SK-MEL-5 (cell line): Measurements from ENCODE around the gene USP1. TPM values are rescaled to one million over a fixed set of nuclear protein-coding genes. Genes with fewer than 3 reads are reported as not detected.

Experiments
- DNase-seq: peaks from one replicate; pipeline ENCODE4 v3.0.0-alpha.2; 2016; ENCODE audit warnings: low read depth, low spot score
- in situ Hi-C: cut with HindIII; loops from 2 replicates; pipeline ENCODE4 v1.10.0; 2016; ENCODE audit warnings: low sequenced_read_pairs, high pct_unique_total_duplicates, low pct_unique_long_range_greater_than_20kb
- total RNA-seq: library from RNA; depleted of rRNA; stranded (reverse); fragments of >200 nt; shearing (Covaris generic); gene quantifications from 2 replicates; pipeline ENCODE4 v1.2.3, GENCODE V29; 2014

The USP1 gene
- total RNA-seq, 1 experiment from 2014 or later: 30.4 TPM

DNA sequence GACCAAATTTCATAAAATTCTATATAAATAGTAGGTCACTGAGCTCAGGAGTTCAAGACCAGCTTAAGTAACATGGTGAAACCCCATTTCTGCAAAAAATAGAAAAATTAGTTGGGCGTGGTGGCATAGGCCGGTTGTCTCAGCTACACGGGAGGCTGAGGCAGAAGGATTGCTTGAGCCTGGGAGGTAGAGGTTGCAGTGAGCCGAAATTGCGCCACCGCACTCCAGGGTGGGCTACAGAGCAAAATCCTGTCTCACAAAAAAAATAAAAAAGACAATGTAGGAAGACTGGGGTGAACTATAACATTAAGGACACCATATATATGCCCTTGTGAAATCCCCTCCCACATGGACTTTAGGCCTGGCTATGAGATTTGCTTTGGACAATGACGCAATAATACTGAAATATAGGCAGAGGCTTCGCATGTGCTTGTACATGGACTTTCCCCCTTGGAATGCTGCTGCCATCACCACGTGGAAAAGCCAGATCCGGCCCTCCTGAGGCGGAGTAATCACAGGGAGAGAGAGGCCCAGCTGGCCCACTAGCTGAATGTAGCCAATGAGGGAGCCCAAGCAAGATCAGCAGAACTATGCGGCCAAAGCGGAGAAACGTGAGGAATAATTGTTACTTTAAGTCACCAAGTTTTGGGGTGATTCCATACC is 13.1 kb upstream of the USP1 start:
- DNase-seq: no peak
- in situ Hi-C loops: no loop called here

- no peak for DNase-seq
- in situ Hi-C loops: no loop called here
These were observed 12.4 kb upstream of the USP1 start for GRCh38 chr1:62424411-62424810.

GRCh38 chr1:62425041-62425440 is 11.8 kb upstream of the USP1 start:
- no peak for DNase-seq
- in situ Hi-C loops: no loop called here

GRCh38 chr1:62426237-62426636 is 10.6 kb upstream of the USP1 start:
- DNase-seq: peak; percentile 45
- in situ Hi-C loops: no loop called here

DNA sequence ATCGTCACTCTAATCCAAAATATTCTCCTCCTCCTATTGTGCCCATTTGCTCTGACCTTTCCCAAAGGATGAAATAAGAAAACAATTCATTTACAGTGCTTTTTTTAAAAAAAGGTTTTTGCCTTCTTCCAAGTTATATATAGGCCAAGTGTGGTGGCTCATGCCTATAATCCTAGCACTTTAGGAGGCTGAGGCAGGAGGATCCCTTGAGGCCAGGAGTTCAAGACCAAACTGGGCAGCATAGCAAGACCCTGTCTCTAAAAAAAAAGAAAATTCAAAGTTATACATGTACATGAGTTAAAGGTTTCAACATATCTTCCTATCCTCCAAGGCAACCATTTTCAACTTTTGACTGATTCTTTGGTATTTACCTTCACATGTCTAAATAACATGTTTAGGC is 10.1 kb upstream of the USP1 start:
- in situ Hi-C loops: no loop called here
- DNase-seq: peak; percentile 44

DNA sequence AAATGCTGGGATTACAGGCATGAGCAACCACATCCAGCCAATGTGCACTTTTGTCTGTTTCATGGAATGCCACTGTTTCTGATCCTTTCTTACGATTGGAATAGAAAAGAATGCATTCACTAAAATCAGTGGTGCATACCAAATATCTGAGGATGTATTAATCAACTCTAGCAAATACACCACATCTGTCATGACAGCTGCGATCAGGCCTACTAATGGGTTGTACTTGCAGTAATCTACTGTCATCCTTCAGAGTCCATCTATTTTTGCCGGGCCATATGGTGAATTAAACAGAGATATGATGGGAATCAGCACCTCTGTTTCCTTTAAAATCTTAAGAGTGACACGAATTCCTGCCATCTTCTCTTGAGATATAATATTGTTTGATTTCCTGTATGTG is 8.5 kb upstream of the USP1 start:
- in situ Hi-C loops: no loop called here

DNA sequence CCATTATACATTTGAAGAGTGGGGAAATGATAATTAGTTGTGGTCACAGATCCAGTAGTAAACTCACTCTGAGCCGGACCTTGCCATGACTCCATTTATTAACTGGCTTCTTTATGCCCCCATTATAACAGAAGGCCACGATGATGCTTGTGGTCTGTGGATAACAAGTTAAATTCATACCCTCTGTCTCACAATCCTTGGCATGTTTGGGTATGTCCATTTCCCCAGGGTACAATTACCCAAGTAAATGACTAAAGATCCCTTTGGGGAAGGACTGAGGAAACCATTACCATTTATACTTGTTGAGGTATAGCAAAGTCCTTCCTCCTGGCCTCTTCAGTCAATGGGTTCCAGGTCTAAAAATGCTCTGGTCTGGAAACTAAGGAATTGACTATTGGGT is 7.3 kb upstream of the USP1 start:
- DNase-seq: no peak
- in situ Hi-C loops: no loop called here

More for the DNA sequence above, 8.5 kb upstream of the USP1 start:
- no peak for DNase-seq

DNA sequence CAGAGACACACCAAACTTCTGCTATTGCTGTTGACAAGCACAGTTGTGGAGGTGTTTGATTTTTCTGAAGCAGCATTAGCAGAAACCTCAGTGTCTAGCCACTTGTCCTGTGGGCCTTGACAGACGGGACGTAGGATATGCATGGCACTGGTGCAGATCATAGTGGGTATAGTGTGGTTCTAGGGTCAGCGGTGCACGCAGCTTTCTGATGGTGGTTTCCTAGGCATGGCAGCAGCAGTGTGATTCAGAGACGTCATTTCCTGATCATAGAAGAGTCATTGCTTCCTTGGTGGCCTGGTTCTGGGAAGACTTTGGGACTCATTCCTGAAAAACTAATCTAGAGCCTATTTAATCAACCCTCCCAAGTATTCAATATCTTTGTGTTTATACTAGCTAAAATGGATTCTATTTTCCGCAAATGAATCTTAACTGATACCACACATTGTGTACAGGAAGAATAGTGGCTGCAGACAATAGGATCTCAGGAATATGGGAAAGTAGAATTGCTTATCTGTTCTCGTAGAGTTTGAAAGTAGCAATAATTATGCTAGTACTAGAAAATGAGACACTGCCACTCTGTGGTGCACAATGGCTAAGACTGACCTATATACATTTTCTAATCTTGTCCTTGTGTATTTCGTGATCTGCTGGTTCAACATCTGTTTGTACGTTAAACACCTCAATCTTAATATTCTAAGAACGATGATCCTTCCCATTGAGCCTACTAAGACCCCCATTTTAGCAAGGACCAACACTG is 2.8 kb upstream of the USP1 start:
- DNase-seq: peak; percentile 5
- in situ Hi-C loops: no loop called here

DNA sequence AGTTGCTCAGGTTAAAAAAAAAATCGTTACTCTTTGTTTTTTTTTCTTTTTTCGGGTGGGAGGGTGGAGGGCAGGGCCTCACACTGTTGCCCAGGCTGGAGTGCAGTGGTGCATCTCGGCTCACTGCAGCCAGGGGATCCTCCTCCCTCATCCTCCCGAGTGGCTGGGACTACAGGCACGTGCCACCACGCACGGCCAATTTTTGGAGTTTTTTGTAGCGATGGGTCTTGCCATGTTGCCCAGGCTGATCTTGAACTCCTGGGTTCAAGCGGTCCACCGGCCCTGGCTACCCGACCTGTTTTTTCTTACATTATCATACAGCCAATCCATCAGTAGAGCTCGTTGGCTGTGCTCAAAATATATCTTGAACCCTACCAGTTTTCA is 2.2 kb upstream of the USP1 start:
- in situ Hi-C loops: no loop called here
- no peak for DNase-seq

GRCh38 chr1:62435231-62436038 is 1.4 kb upstream of the USP1 start:
- in situ Hi-C loops: no loop called here
- DNase-seq: no peak

GRCh38 chr1:62436039-62436465 is 797 bp upstream of the USP1 start:
- in situ Hi-C loops: no loop called here
- no peak for DNase-seq

- in situ Hi-C loops: no loop called here
- DNase-seq: no peak
These were observed 558 bp downstream of the USP1 start for GRCh38 chr1:62437273-62437940.

DNA sequence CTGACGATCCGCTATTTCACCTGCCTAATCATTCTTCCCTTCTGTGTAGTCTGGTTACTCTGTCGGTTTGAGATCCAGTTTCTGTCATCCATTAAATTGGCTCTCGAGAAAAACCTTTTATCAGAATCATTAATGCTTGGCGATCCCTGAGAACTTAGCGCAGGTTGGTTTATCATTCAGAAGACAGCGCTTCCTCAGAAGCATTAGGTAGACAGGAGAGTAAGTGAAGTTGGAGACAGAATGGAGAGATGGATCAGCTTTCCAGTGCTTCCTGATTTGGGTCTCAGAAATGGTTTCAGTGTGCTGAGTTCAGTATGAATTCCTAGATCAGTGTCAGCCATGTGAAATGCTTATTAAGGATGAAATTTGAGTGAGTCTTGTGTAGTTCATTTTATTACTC is 1.3 kb downstream of the USP1 start:
- in situ Hi-C loops: no loop called here

GRCh38 chr1:62439652-62440371 is 3.0 kb downstream of the USP1 start:
- in situ Hi-C loops: no loop called here
- no peak for DNase-seq

More for the DNA sequence above, 1.3 kb downstream of the USP1 start:
- DNase-seq: peak; percentile 10

DNA sequence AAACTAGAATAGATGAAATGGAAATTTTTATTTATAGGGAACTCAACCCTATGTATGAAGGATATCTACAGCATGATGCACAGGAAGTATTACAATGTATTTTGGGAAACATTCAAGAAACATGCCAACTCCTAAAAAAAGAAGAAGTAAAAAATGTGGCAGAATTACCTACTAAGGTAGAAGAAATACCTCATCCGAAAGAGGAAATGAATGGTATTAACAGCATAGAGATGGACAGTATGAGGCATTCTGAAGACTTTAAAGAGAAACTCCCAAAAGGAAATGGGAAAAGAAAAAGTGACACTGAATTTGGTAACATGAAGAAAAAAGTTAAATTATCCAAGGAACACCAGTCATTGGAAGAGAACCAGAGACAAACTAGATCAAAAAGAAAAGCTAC is 7.9 kb downstream of the USP1 start:
- DNase-seq: no peak
- in situ Hi-C loops: no loop called here

GRCh38 chr1:62448221-62448933 is 11.5 kb downstream of the USP1 start:
- peak; percentile 21 for DNase-seq
- in situ Hi-C loops: no loop called here

DNA sequence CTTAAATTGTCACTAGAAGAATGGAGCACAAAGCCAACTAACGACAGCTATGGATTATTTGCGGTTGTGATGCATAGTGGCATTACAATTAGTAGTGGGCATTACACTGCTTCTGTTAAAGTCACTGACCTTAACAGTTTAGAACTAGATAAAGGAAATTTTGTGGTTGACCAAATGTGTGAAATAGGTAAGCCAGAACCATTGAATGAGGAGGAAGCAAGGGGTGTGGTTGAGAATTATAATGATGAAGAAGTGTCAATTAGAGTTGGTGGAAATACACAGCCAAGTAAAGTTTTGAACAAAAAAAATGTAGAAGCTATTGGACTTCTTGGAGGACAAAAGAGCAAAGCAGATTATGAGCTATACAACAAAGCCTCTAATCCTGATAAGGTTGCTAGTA is 13.5 kb downstream of the USP1 start:
- no peak for DNase-seq
- in situ Hi-C loops: no loop called here
